ENCODE results near the gene PSKH1.

Gene PSKH1

GRCh38 chr16:67940446-67941089, 47.5 kb downstream of the PSKH1 start:
- TF ChIP-seq CTCF (IDR thresholded peaks at IDR 0.05; ENCODE audit: insufficient read depth, low read depth, low read length, missing control alignments), result no peak
- no peak for DNase-seq (ENCODE audit: low read depth)

GRCh38 chr16:67941469-67942199, 48.6 kb downstream of the PSKH1 start:
- DNase-seq (ENCODE audit: low read depth), result no peak
- H3K4me3 ChIP-seq (ENCODE audit: low read depth, low read length), result no peak overlapping the region
- no peak for TF ChIP-seq CTCF (IDR thresholded peaks at IDR 0.05; ENCODE audit: insufficient read depth, low read depth, low read length, missing control alignments)

More at GRCh38 chr16:67940446-67941089, 47.5 kb downstream of the PSKH1 start:
- no peak overlapping the region for H3K4me3 ChIP-seq (ENCODE audit: low read depth, low read length)

GRCh38 chr16:67942200-67942509, 49.1 kb downstream of the PSKH1 start:
- peak; percentile 67 for DNase-seq (ENCODE audit: low read depth)
- TF ChIP-seq CTCF (IDR thresholded peaks at IDR 0.05; ENCODE audit: insufficient read depth, low read depth, low read length, missing control alignments), result peak; percentile 81
- no peak overlapping the region for H3K4me3 ChIP-seq (ENCODE audit: low read depth, low read length)

GRCh38 chr16:67942510-67943255, 49.6 kb downstream of the PSKH1 start:
- H3K4me3 ChIP-seq (ENCODE audit: low read depth, low read length), result no peak overlapping the region
- TF ChIP-seq CTCF (IDR thresholded peaks at IDR 0.05; ENCODE audit: insufficient read depth, low read depth, low read length, missing control alignments), result no peak
- DNase-seq (ENCODE audit: low read depth), result no peak

- TF ChIP-seq CTCF (IDR thresholded peaks at IDR 0.05; ENCODE audit: insufficient read depth, low read depth, low read length, missing control alignments), result no peak
- no peak overlapping the region for H3K4me3 ChIP-seq (ENCODE audit: low read depth, low read length)
Measured at GRCh38 chr16:67943256-67943618, 50.2 kb downstream of the PSKH1 start.

GRCh38 chr16:67943619-67944504, 50.8 kb downstream of the PSKH1 start, which contains the start of gene LCAT:
Gene LCAT, minus strand, starts transcription at chr16:67944120. Its CDS starts 19 bp downstream, at chr16:67944101.
- H3K4me3 ChIP-seq (ENCODE audit: low read depth, low read length), result no peak within 1 kb of the TSS
- TF ChIP-seq CTCF (IDR thresholded peaks at IDR 0.05; ENCODE audit: insufficient read depth, low read depth, low read length, missing control alignments), result no peak
- no peak for DNase-seq (ENCODE audit: low read depth)

More at GRCh38 chr16:67943256-67943618, 50.2 kb downstream of the PSKH1 start:
- DNase-seq (ENCODE audit: low read depth), result no peak
